T-helper 1 cell treated with Interleukin-12 subunit alpha and Interleukin-12 subunit beta and Interleukin-4 antibody, amounts not matched to agents 30 μg/mL and 1 μg/mL, for 36 hours (primary cell): ENCODE data around the gene TXNL4B.

Experiments
- H3K27ac Mint-ChIP-seq: one replicate; pipeline ENCODE4 v1.8.0; 2021; ENCODE audit warnings: mild to moderate bottlenecking, mixed read lengths
- H3K27me3 Mint-ChIP-seq: one replicate; pipeline ENCODE4 v1.8.0; 2021; ENCODE audit warnings: low read depth, mixed read lengths
- H3K36me3 Mint-ChIP-seq: one replicate; pipeline ENCODE4 v1.8.0; 2021; ENCODE audit warnings: low read depth, mixed read lengths
- H3K4me1 Mint-ChIP-seq: one replicate; pipeline ENCODE4 v1.8.0; 2021; ENCODE audit warnings: low read depth, mixed read lengths
- H3K4me3 Mint-ChIP-seq: one replicate; pipeline ENCODE4 v1.8.0; 2021; ENCODE audit warnings: mild to moderate bottlenecking, moderate library complexity, mixed read lengths
- H3K9me3 Mint-ChIP-seq: one replicate; pipeline ENCODE4 v1.8.0; 2021; ENCODE audit warnings: mixed read lengths

TXNL4B gene

DNA sequence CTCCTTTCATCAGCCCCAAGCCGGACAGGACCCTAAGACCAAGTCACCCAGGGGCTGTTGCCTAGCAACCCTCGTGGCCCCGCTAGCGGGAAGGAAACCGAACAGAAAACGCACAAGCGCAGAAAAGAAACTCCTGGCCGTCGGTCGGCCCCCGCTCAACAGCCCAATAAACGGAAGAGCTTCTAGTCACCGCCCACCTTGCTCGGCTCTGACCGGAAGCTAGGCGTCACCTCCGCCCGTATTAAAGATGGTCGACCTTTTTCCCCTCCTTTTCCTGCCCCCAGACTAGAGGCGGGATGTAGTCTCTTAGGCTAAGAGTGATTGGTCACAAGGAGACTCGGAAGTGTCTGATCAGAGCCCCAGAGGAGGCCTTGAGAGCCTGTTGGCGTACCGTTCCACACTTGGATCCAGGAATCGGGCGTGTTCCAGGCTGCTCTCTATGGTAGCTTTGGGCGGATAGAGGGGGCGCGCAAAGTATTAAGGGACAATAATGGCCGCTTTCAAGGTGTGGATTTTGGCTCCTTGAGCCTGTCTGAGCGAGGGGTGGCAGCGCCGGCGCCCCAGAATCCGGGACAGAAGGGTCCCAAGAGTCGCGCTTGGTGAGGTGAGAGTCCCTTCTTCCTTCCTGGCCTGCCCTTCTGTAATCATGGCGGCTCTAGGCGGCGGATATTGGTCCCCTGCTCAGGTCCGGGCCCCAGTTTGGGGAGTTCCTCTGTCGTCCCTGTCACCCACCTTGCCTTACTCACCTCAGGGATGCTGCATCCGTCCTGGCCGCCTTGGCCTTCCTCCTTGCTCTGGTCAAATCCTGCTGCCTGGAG, at the start of gene TXNL4B, which contains the start of gene DHX38:
Gene TXNL4B (minus strand): TSS at position 173 of the 818 bp plus-strand sequence. CDS start 2,871 bp downstream, outside the sequence.
Gene DHX38 (plus strand): TSS at position 400 of the 818 bp plus-strand sequence. CDS start 2,311 bp downstream, outside the sequence.
- peaks cover 42% of the 10 kb centered on the region for H3K36me3 Mint-ChIP-seq
- peak within 1 kb of the TSS; percentile 98 for H3K27ac Mint-ChIP-seq

DNA sequence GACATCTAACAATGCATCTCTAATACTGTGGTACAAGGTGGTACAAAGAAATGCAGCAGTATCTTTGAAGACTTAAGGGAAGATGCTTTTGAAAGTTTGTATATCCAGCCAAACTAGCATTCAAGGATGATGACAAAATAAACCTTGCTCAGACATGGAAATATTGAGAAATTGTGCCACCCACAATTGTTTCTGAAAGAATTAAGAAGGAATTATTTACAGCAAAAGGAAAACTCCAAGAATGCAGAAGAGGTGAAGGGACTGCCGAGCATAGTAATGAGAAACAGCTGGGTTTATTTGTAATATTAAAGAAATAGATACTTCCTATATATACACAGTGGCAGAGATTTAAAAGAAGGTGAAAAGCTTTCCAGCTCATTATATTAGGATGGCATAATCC, 49.1 kb upstream of the TXNL4B start:
- no peak overlapping the region for H3K27ac Mint-ChIP-seq
- no peak overlapping the region for H3K4me3 Mint-ChIP-seq
- H3K4me1 Mint-ChIP-seq, result no peaks in the 10 kb centered on the region
- H3K27me3 Mint-ChIP-seq, result peaks cover 6% of the 10 kb centered on the region
- no peaks in the 10 kb centered on the region for H3K9me3 Mint-ChIP-seq
- no peaks in the 10 kb centered on the region for H3K36me3 Mint-ChIP-seq

More for the DNA sequence above, at the start of gene TXNL4B, which contains the start of gene DHX38:
- H3K27me3 Mint-ChIP-seq, result no peaks in the 10 kb centered on the region
- no peaks in the 10 kb centered on the region for H3K9me3 Mint-ChIP-seq
- H3K4me3 Mint-ChIP-seq, result peak within 1 kb of the TSS; percentile 98
- H3K4me1 Mint-ChIP-seq, result peaks cover 40% of the 10 kb centered on the region

DNA sequence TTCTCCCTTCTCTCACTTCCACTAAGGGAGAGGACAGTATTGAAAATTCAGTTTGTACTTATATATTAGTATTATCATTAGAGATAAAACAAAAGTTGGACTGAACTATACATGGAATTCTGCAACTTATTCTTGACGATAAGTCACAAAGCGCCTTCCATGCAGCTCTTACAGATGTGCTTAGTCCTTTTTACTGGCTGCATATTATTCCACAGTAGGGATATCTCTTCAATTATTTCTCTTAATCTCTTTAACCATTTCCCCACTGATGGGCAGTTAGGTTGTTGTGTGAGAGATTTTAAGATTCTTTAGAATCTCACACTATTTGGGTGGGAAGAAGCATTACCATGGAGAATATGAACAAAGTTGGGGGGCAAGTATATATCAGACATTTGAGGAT, 46.5 kb upstream of the TXNL4B start:
- Mint-ChIP-seq H3K27ac (no peak overlapping the region), H3K36me3 (no peaks in the 10 kb centered on the region), H3K4me3 (no peak overlapping the region), H3K4me1 (no peaks in the 10 kb centered on the region), H3K9me3 (no peaks in the 10 kb centered on the region), H3K27me3 (peaks cover 2% of the 10 kb centered on the region)

DNA sequence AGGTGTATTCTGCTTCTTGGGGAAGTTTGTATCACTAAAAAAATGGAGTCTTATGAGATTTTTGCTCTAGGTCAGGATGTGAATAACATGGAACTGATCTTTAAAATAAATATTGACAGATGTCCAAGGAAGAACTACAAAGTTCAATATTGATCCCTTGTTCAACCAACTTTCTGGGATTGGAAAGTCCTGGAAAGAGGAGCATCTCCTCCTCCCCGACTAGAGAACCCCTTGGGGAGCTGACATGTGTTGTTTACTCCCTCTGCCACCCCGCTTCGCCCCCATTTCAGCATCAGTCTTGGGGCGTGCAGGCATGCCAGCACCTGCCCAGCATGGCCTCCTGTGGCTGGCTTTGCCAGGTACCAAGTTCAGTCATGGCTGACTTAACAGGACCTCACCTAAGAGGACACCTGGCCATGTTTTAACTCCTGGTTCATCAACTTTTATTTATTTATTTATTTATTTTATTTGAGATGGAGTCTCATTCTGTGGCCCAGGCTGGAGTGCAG, 44.7 kb upstream of the TXNL4B start:
- Mint-ChIP-seq H3K27me3 (no peaks in the 10 kb centered on the region), H3K36me3 (no peaks in the 10 kb centered on the region), H3K4me3 (no peak overlapping the region), H3K27ac (no peak overlapping the region), H3K9me3 (no peaks in the 10 kb centered on the region), H3K4me1 (no peaks in the 10 kb centered on the region)

DNA sequence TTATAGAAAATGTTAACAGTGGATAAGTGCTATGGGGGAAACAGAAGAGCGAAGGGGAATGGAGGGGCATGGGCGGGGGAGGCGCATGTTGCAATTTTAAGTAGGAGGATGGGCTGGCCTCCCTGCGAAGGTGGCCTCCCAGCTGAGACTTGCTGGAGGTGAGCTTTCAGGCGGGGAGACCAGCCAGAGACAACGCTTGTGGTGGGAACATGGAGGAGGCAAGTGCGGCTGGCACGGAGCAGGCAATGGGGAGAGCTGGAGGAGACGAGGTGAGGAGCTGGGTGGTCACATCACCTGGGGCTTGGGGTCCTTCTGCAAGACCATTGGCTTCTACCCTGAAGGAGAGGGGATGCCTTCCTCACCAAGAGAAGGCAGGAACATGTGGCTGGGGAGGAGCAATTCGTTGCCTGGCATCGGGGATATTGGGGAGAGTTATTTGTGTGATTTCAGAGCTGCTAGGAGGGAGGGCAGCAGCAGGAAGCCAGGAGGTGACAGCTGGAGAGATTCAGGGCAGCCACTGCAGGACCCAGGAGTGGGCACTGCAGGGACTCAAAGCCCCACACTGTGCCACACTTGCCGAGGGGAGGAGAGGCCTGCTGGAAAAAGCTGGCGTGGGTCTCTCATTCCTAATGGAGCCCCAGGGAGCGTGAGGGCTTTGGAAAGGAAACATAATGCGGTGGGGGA, 44.1 kb upstream of the TXNL4B start:
- H3K9me3 Mint-ChIP-seq, result no peaks in the 10 kb centered on the region
- H3K4me1 Mint-ChIP-seq, result no peaks in the 10 kb centered on the region
- H3K36me3 Mint-ChIP-seq, result no peaks in the 10 kb centered on the region
- H3K4me3 Mint-ChIP-seq, result no peak overlapping the region
- no peak overlapping the region for H3K27ac Mint-ChIP-seq
- H3K27me3 Mint-ChIP-seq, result no peaks in the 10 kb centered on the region

DNA sequence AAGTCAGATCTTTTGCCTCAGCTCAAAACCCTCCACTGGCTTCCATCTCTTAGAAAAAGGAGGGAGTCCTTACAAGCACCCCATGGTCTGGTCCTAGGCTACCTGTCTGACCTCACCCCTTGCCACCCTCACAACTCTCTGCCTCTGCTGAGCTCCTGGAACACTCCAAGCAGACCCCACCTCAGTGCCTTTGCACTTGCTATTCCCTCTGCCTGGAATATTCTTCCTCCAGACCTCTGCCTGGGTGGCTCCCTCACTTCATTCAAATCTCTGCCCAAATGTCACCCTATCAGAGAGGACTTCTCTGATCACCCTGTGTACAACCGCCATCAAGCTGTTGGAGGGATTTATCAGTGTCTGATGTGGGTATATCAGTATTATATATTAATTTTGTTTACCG, 41.1 kb upstream of the TXNL4B start:
- no peaks in the 10 kb centered on the region for H3K4me1 Mint-ChIP-seq
- H3K36me3 Mint-ChIP-seq, result no peaks in the 10 kb centered on the region
- H3K27ac Mint-ChIP-seq, result no peak overlapping the region
- no peak overlapping the region for H3K4me3 Mint-ChIP-seq
- no peaks in the 10 kb centered on the region for H3K27me3 Mint-ChIP-seq
- H3K9me3 Mint-ChIP-seq, result no peaks in the 10 kb centered on the region

DNA sequence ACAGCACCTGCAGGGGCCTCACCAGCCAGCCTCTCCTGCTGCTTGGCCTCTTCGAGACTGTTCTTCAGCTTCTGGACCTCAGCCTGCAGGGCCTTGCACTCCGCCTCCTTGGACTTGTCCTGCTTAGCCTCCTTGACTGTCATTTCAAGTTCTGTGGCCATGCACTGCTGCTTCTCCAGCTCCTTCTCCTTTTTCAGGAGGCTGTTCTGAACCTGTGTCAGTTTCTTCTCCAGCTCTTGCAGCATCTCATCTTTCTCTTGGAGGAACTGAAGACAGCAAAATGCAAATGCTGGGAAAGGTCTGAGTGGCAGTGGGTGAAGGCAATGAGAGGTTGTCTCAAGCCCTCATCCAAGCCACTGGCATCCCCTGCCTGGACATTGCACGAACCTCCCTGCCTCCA, 39.3 kb upstream of the TXNL4B start:
- Mint-ChIP-seq H3K4me1 (no peaks in the 10 kb centered on the region), H3K27me3 (peaks cover 5% of the 10 kb centered on the region), H3K4me3 (no peak overlapping the region), H3K9me3 (no peaks in the 10 kb centered on the region), H3K36me3 (no peaks in the 10 kb centered on the region), H3K27ac (no peak overlapping the region)

DNA sequence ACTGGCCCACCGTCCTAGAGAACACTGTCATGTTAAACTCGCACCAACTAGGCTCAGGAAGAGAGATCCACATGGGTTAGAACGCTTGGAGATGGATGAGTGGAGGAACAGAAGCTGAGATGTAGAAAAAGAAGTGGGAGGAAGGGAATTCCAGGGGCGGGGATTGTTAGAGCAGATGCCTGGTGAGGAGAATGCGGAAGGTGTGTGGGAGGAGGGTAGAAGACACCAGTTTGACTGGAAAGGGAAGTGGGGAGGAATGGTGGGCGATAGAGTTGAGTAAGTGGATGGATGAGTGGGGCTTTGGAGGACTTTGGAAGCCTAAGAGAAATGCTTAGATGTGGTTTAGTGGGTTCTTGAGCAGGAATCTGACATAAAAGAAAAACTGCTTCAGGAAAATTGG, 37.6 kb upstream of the TXNL4B start:
- Mint-ChIP-seq H3K36me3 (no peaks in the 10 kb centered on the region), H3K27ac (no peak overlapping the region), H3K27me3 (peaks cover 5% of the 10 kb centered on the region), H3K9me3 (no peaks in the 10 kb centered on the region), H3K4me1 (no peaks in the 10 kb centered on the region), H3K4me3 (no peak overlapping the region)

DNA sequence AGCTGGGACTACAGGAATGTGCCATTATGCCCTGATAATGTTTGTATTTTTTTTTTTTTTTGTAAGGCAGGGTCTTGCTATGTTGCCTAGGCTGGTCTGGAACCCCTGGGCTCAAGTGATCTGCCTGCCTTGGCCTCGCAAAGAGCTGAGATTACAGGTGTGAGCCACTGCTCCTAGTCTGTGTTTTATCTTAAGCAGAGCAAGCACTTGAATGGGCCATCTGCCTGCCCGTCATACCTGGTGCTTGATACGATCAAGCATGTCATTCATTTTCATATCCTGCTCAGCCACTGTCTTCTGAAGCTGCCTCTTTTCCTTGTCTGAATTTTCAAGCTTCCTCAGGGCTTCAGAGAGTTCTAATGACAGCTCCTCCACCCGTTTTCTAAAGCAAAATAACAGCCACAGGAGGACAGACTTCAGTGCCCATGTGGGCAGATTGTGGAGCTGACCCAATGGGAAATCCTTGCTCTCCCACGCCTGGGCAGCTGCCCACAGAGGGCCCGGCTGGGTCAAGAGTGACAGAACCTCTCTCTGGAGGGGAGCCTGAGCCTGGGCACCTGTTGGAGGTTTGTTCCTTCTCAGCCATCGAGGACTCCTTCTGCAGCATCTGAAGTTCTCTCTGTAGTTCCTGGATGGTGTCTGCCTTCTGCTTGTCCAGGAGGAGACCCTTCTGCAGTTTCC, 36.7 kb upstream of the TXNL4B start:
- Mint-ChIP-seq H3K36me3 (no peaks in the 10 kb centered on the region), H3K27ac (no peak overlapping the region), H3K4me1 (peaks cover 1% of the 10 kb centered on the region), H3K27me3 (peaks cover 5% of the 10 kb centered on the region), H3K4me3 (no peak overlapping the region), H3K9me3 (no peaks in the 10 kb centered on the region)

DNA sequence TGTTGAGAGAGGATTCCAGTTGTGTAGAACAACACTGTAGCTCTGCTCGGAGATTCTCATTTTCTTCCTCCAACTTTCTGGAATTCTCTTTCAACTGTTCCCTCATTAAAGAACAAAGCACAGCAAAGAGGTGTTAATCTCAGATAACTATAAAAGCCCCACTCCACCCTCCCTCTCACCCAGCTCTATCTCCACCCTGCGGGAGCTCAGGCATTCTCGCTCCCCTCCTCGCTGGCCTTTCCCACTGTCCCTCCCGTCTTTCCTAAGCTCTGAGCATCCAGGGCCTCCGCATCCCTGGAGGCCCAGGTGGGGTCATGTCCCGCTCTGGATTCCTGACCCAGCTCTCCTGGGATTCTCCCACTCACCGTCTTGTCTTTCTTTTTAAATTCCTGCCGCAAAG, 35.3 kb upstream of the TXNL4B start:
- Mint-ChIP-seq H3K36me3 (no peaks in the 10 kb centered on the region), H3K4me3 (no peak overlapping the region), H3K4me1 (peaks cover 3% of the 10 kb centered on the region), H3K27ac (no peak overlapping the region), H3K27me3 (peaks cover 5% of the 10 kb centered on the region), H3K9me3 (no peaks in the 10 kb centered on the region)

DNA sequence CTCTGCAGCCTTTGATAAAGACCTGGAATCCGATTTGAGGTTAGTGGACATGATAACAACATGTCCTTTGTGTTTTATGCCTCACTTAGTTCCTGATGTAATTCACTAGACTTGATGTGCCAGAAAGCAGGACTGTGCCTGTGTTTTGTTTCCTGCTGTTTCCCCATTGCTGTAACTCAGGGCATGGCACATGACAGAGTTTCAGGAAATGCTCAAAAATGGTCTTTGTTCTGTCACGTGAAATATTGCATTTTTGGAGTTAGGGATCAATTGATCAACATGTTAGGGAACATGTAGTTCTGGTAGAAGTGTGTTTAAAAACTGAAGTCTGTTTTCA, 33.0 kb upstream of the TXNL4B start:
- Mint-ChIP-seq H3K27ac (no peak overlapping the region), H3K9me3 (no peaks in the 10 kb centered on the region), H3K36me3 (no peaks in the 10 kb centered on the region), H3K4me3 (no peak overlapping the region), H3K4me1 (peaks cover 3% of the 10 kb centered on the region), H3K27me3 (peaks cover 5% of the 10 kb centered on the region)

DNA sequence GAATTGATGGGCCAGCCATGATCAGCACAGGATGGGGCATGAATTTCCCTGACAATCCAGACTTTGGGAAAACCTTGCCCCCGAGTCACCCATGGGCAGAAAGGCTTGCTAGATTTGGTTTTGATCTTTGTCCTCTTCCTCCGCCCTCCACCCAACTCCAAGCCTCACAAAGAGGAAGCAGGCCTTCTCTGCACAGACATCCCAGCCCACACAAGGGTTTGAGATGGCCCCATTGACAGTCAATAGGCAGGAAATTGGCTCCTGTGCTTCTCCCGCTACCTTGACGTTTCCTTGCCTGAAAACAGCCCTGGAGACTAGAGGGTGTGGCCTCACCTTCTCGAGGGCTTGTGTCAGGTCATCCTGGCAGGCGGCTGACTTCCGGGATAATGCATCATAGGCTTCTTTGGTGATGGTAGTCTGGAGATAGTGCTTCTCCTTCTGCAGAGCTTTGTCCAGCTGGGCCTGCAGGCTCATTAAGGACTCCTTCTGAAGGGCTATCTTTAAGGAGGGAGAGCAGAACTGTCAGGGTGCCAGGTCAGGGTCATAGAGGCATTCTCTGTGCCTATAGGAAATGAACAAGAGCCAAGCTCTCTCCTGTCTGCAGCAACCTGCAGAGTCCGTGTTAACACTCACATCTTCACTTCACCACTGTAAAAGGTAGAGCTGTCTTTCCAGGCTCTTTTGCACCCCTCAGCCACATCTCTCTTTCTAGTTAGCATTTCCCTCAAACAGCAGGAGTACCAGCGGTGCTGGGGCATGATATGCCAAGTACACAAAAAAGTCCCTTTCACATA, 32.4 kb upstream of the TXNL4B start:
- H3K27me3 Mint-ChIP-seq, result peaks cover 5% of the 10 kb centered on the region
- H3K4me3 Mint-ChIP-seq, result no peak overlapping the region
- H3K9me3 Mint-ChIP-seq, result no peaks in the 10 kb centered on the region
- no peaks in the 10 kb centered on the region for H3K36me3 Mint-ChIP-seq
- no peak overlapping the region for H3K27ac Mint-ChIP-seq
- peaks cover 3% of the 10 kb centered on the region for H3K4me1 Mint-ChIP-seq

DNA sequence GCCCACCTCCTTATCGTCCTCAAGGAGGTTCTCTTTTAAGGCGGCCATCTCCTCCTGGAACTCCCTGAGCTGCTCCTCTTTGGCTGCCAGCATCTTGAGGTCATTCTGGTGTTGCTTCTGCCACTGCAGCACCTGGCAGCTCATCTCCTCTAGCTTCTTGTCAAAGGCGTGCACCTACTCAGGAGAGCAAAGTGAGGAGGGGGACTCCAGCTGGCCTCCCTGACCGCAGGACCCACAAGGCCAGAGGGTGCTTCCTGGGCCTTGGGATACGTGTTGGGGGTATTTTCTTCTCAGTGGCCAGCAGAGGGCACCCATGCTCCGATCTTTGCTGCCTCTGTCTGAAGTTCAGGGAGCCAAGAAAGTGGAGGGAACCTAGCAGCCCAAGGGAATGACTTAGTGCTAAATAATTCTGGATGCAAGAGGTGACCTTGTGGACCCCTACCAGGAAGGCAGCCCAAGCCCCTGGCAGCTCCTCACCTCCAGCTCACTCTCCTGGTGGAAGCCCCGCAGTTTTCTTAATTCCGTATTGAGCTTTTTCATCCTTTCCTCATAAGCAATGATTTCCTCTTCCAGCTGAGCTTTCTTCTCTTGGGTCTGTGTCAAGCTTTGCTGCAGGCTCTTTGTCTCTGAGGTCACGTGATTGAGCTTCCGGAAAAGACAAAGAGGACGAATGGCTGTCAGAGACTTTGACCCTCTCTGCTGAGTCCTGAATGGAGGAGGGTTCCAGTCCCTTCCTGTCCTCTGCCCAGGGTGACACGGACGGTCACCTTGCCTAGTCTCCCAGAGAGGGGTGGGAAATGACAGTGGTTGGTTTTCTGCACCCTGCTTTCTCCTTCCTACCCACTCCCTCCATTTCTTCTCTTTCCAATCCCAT, 31.6 kb upstream of the TXNL4B start:
- Mint-ChIP-seq H3K36me3 (no peaks in the 10 kb centered on the region), H3K9me3 (no peaks in the 10 kb centered on the region), H3K27ac (no peak overlapping the region), H3K27me3 (peaks cover 5% of the 10 kb centered on the region), H3K4me1 (peaks cover 3% of the 10 kb centered on the region), H3K4me3 (no peak overlapping the region)
